ENCODE data around the gene ZNF675.
"Not testable (repeated sequence)": the region's sequence is repeated elsewhere in the genome, so short reads cannot be mapped to it uniquely, and the experiment has no call there.

Gene ZNF675

GRCh38 chr19:23686621-23687423, at the start of gene ZNF675:
TSS of gene ZNF675 (minus strand) at chr19:23687212. CDS start at chr19:23687033, 179 bp downstream.
- H3K27ac Mint-ChIP-seq: peak within 1 kb of the TSS; percentile 96
- H3K4me1 Mint-ChIP-seq: peaks cover 49% of the 10 kb centered on the region
- peaks cover 11% of the 10 kb centered on the region for H3K36me3 Mint-ChIP-seq
- no peaks in the 10 kb centered on the region for H3K9me3 Mint-ChIP-seq
- H3K4me3 Mint-ChIP-seq: peak within 1 kb of the TSS; percentile 99
- H3K27me3 Mint-ChIP-seq: no peaks in the 10 kb centered on the region

GRCh38 chr19:23730729-23731465, 43.9 kb upstream of the ZNF675 start:
- H3K9me3 Mint-ChIP-seq, H3K36me3 Mint-ChIP-seq: not testable (repeated sequence)

GRCh38 chr19:23724161-23724560, 37.1 kb upstream of the ZNF675 start:
- not testable (repeated sequence) for H3K9me3 Mint-ChIP-seq, H3K4me3 Mint-ChIP-seq, H3K27me3 Mint-ChIP-seq, H3K27ac Mint-ChIP-seq, H3K36me3 Mint-ChIP-seq, H3K4me1 Mint-ChIP-seq

More at GRCh38 chr19:23730729-23731465, 43.9 kb upstream of the ZNF675 start:
- H3K4me1 Mint-ChIP-seq, H3K27ac Mint-ChIP-seq, H3K4me3 Mint-ChIP-seq, H3K27me3 Mint-ChIP-seq: not testable (repeated sequence)

- H3K9me3 Mint-ChIP-seq: no peaks in the 10 kb centered on the region
- H3K4me1 Mint-ChIP-seq: peaks cover 14% of the 10 kb centered on the region
- H3K27ac Mint-ChIP-seq: no peak overlapping the region
- H3K27me3 Mint-ChIP-seq: peaks cover 6% of the 10 kb centered on the region
- H3K4me3 Mint-ChIP-seq: no peak overlapping the region
- H3K36me3 Mint-ChIP-seq: no peaks in the 10 kb centered on the region
Measured at GRCh38 chr19:23718802-23719201, 31.8 kb upstream of the ZNF675 start.

- H3K36me3 Mint-ChIP-seq: no peaks in the 10 kb centered on the region
- H3K27me3 Mint-ChIP-seq: peaks cover 6% of the 10 kb centered on the region
- H3K27ac Mint-ChIP-seq: no peak overlapping the region
- H3K9me3 Mint-ChIP-seq: no peaks in the 10 kb centered on the region
- H3K4me1 Mint-ChIP-seq: peaks cover 13% of the 10 kb centered on the region
- no peak overlapping the region for H3K4me3 Mint-ChIP-seq
Measured at GRCh38 chr19:23716792-23717191, 29.8 kb upstream of the ZNF675 start.

GRCh38 chr19:23709347-23709746, 22.3 kb upstream of the ZNF675 start:
- Mint-ChIP-seq H3K4me1 (no peaks in the 10 kb centered on the region), H3K27me3 (no peaks in the 10 kb centered on the region), H3K4me3 (no peak overlapping the region), H3K36me3 (peaks cover 4% of the 10 kb centered on the region), H3K27ac (no peak overlapping the region), H3K9me3 (peaks cover 4% of the 10 kb centered on the region)

GRCh38 chr19:23706657-23707056, 19.6 kb upstream of the ZNF675 start:
- H3K4me3 Mint-ChIP-seq: no peak overlapping the region
- peaks cover 5% of the 10 kb centered on the region for H3K9me3 Mint-ChIP-seq
- peaks cover 9% of the 10 kb centered on the region for H3K36me3 Mint-ChIP-seq
- no peaks in the 10 kb centered on the region for H3K4me1 Mint-ChIP-seq
- no peak overlapping the region for H3K27ac Mint-ChIP-seq
- peaks cover 3% of the 10 kb centered on the region for H3K27me3 Mint-ChIP-seq

- Mint-ChIP-seq H3K36me3 (peaks cover 6% of the 10 kb centered on the region), H3K9me3 (peaks cover 2% of the 10 kb centered on the region), H3K4me1 (no peaks in the 10 kb centered on the region), H3K27me3 (peaks cover 3% of the 10 kb centered on the region), H3K27ac (no peak overlapping the region), H3K4me3 (no peak overlapping the region)
Measured at GRCh38 chr19:23699521-23699860, 12.5 kb upstream of the ZNF675 start.

- Mint-ChIP-seq H3K27me3 (peaks cover 3% of the 10 kb centered on the region), H3K27ac (no peak overlapping the region), H3K4me1 (no peaks in the 10 kb centered on the region), H3K9me3 (peaks cover 5% of the 10 kb centered on the region), H3K36me3 (peaks cover 8% of the 10 kb centered on the region), H3K4me3 (no peak overlapping the region)
Measured at GRCh38 chr19:23698711-23699520, 11.9 kb upstream of the ZNF675 start.

GRCh38 chr19:23692937-23693336, 5.9 kb upstream of the ZNF675 start:
- not testable (repeated sequence) for H3K36me3 Mint-ChIP-seq, H3K4me1 Mint-ChIP-seq, H3K27me3 Mint-ChIP-seq, H3K27ac Mint-ChIP-seq, H3K9me3 Mint-ChIP-seq, H3K4me3 Mint-ChIP-seq

- Mint-ChIP-seq H3K4me1 (peaks cover 50% of the 10 kb centered on the region), H3K27ac (no peak overlapping the region), H3K4me3 (no peak overlapping the region), H3K9me3 (peaks cover 13% of the 10 kb centered on the region), H3K27me3 (no peaks in the 10 kb centered on the region), H3K36me3 (peaks cover 62% of the 10 kb centered on the region)
Measured at GRCh38 chr19:23673132-23673531, 13.9 kb downstream of the ZNF675 start.

- H3K36me3 Mint-ChIP-seq: peaks cover 63% of the 10 kb centered on the region
Measured at GRCh38 chr19:23668606-23669005, 18.4 kb downstream of the ZNF675 start.

GRCh38 chr19:23665651-23666410, 21.2 kb downstream of the ZNF675 start:
- Mint-ChIP-seq H3K36me3 (peaks cover 54% of the 10 kb centered on the region), H3K4me3 (no peak overlapping the region), H3K27me3 (no peaks in the 10 kb centered on the region), H3K9me3 (peaks cover 5% of the 10 kb centered on the region), H3K27ac (no peak overlapping the region), H3K4me1 (peaks cover 5% of the 10 kb centered on the region)

More at GRCh38 chr19:23668606-23669005, 18.4 kb downstream of the ZNF675 start:
- H3K4me3 Mint-ChIP-seq, H3K27me3 Mint-ChIP-seq, H3K27ac Mint-ChIP-seq, H3K9me3 Mint-ChIP-seq: not testable (repeated sequence)
- H3K4me1 Mint-ChIP-seq: peaks cover 28% of the 10 kb centered on the region

- not testable (repeated sequence) for H3K4me3 Mint-ChIP-seq, H3K9me3 Mint-ChIP-seq, H3K27ac Mint-ChIP-seq, H3K4me1 Mint-ChIP-seq, H3K27me3 Mint-ChIP-seq
- H3K36me3 Mint-ChIP-seq: peaks cover 29% of the 10 kb centered on the region
Measured at GRCh38 chr19:23649817-23650216, 37.2 kb downstream of the ZNF675 start.
